ENCODE data around the gene SAMD4B.

The SAMD4B gene

DNA sequence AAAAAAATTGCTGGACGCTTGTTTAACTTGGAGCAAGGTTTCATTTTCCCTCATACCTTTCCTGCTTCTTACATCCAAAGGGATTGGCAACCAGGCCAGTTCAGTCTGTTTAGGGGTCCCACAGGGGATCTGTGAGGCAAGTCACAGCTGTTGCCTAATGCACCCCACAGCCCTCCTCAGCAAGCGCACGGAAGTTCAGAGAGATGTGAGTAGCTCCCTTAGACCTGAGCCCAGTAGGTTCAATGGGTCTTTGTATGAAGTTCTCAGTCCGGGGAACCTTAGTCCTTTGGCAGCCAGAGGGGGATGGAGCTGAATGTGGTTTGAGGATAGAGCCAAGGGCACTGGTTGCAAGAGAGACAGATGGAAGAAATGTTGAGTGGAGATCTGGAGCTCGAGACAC is 13.0 kb downstream of the SAMD4B start:
- TF ChIP-seq, protein P1, sequence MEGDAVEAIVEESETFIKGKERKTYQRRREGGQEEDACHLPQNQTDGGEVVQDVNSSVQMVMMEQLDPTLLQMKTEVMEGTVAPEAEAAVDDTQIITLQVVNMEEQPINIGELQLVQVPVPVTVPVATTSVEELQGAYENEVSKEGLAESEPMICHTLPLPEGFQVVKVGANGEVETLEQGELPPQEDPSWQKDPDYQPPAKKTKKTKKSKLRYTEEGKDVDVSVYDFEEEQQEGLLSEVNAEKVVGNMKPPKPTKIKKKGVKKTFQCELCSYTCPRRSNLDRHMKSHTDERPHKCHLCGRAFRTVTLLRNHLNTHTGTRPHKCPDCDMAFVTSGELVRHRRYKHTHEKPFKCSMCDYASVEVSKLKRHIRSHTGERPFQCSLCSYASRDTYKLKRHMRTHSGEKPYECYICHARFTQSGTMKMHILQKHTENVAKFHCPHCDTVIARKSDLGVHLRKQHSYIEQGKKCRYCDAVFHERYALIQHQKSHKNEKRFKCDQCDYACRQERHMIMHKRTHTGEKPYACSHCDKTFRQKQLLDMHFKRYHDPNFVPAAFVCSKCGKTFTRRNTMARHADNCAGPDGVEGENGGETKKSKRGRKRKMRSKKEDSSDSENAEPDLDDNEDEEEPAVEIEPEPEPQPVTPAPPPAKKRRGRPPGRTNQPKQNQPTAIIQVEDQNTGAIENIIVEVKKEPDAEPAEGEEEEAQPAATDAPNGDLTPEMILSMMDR (IDR thresholded peaks at IDR 0.05; ENCODE audit: low read depth, low read length) = no peak
- DNase-seq (ENCODE audit: low read depth in 2 of 2) = no peak

DNA sequence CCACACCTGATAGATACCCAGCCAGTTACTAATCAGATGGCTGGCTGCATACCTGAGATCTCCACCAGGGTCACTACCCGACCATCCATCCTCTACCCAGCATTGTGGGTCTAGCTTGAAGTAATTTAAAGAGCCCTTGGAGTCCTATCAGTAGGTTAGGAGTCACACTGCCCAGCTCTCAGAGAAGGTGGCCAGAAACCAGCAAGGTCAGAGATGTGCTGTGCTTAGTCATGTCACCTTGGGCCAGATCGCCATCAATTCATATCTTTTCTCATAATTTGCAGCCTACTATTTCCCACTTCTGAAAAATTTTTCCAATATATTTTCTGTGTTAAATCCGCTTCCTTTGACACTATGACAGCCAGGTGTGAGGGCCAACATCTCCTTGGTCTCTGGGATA is 13.9 kb downstream of the SAMD4B start:
- TF ChIP-seq, protein P1 (IDR thresholded peaks at IDR 0.05; ENCODE audit: low read depth, low read length) = no peak
- H3K4me3 ChIP-seq (replicated peaks in 1 of 2; ENCODE audit: low read depth in 2 of 2, low read length in 2 of 2) = no peak overlapping the region
- no peak for DNase-seq (ENCODE audit: low read depth in 2 of 2)

More for the DNA sequence above, 13.0 kb downstream of the SAMD4B start:
- no peak overlapping the region for H3K4me3 ChIP-seq (replicated peaks in 1 of 2; ENCODE audit: low read depth in 2 of 2, low read length in 2 of 2)

DNA sequence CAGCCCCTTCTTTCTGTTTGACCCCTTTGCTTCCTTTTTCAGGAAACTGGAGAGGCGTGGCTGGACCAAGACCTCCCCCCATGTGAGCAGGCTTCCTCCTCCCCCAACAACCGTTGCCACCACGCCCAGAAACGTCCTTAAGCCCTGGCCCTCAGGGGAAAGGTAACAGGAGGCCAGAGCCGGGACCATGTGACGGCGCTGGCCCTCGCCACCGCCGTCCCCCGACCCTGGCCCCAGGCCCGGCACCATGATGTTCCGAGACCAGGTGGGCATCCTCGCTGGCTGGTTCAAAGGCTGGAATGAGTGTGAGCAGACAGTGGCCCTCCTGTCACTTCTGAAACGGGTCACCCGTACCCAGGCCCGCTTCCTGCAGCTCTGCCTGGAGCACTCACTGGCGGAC is 14.4 kb downstream of the SAMD4B start:
- DNase-seq (ENCODE audit: low read depth in 2 of 2) = no peak
- no peak overlapping the region for H3K4me3 ChIP-seq (replicated peaks in 1 of 2; ENCODE audit: low read depth in 2 of 2, low read length in 2 of 2)
- TF ChIP-seq, protein P1 (IDR thresholded peaks at IDR 0.05; ENCODE audit: low read depth, low read length) = no peak

DNA sequence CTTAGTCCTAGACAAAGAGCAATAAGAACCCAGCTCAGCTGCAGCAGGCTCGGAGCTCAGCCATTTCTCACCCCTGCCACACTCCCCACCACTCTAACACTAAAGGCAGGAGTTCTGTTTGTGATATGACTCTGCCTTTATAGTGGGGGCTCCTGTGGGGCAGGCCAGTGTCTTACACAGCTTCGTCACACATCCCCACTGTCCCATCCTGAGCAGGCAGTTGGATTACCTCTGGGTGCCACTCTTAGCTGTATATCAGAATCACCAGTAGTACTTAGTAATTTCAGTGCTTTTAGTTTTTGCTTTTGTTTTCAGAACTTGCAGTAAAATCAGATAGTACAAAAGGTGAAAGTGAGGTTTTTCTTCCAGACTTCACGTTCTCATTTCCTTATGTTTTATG is 16.8 kb downstream of the SAMD4B start:
- TF ChIP-seq, protein P1 (IDR thresholded peaks at IDR 0.05; ENCODE audit: low read depth, low read length) = no peak
- H3K4me3 ChIP-seq (replicated peaks in 1 of 2; ENCODE audit: low read depth in 2 of 2, low read length in 2 of 2) = no peak overlapping the region
- no peak for DNase-seq (ENCODE audit: low read depth in 2 of 2)

DNA sequence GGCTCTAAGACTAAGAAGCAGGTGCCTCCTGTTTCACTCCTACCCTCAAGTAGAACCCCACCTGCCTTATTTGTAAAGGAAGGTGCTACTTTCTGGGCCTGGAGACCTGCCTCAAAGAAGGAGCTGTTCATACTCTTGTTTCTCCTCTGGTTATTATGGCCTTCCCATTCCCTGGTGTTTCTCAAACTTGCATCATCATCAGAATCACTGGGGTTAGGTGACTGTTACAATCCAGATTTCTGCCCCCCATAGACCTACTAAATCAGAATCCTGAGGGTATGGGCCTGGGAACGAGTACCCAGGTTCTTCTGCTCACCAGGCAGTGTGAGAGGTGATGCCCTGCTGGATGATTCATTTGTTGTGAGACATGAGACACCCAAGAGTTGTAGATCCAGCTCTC is 18.4 kb downstream of the SAMD4B start:
- H3K4me3 ChIP-seq (replicated peaks in 1 of 2; ENCODE audit: low read depth in 2 of 2, low read length in 2 of 2) = no peak overlapping the region
- TF ChIP-seq, protein P1 (IDR thresholded peaks at IDR 0.05; ENCODE audit: low read depth, low read length) = no peak
- DNase-seq (ENCODE audit: low read depth in 2 of 2) = no peak

DNA sequence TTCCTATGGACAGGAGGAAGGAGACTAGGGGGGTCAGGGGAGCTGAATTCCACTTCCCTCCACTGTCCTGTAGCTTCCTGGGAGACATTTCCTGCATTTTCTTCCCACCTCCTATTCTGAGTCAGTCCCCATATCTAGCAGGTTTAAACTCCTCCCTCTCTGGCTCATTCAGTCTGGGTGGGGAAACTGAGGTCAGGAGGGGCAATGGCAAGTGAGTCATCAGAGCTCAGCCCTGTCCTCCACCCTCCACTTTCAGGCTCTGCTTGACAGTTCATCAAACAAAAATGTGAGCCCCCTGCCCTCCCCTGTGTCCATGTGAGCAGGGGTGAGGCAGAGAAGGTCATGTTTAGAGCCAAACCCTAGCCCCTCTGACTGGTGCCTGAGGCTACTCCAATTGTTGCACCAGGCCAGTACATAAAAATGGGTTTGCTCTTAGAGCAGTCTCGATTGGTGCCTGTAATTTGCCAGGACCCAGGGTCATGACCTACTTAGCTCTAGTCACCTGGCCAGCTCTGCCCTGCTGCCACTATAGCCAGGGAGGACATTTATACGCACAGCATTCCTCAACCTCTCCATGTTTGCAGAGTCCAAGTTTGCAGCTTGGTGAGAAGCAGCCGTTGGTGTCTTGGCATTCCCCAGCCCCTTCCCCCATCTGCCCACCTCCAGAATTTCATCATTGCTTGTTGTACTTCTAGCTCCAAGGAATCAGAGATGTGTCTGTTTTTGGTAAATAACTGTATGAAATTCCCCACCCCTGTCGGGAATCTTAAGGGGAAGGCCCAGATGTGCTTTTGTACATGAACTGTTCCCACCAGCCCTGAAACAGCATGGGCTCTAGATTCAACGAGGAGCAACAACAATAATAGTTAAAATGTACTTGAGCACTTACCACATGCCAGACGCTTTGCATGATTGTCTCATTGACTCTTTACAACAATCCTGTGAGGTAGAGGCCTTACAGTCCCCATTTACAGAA is 20.7 kb downstream of the SAMD4B start:
- DNase-seq (ENCODE audit: low read depth in 2 of 2) = peak; percentile 68 to 70
- TF ChIP-seq, protein P1 (IDR thresholded peaks at IDR 0.05; ENCODE audit: low read depth, low read length) = no peak
- no peak overlapping the region for H3K4me3 ChIP-seq (replicated peaks in 1 of 2; ENCODE audit: low read depth in 2 of 2, low read length in 2 of 2)
